HepG2 (cell line): Measurements from ENCODE around the gene DPH2. TPM values are rescaled to one million over a fixed set of nuclear protein-coding genes. Genes with fewer than 3 reads are reported as not detected.

ENCODE experiments used
- ATAC-seq: fragments of 200-7000 bp; cut with Tn5 transposase; 3 replicates; pipeline ENCODE4 v1.9.1; 2020; ENCODE audit warnings: mild to moderate bottlenecking, moderate library complexity
- BruUV-seq: library from RNA; stranded (reverse); fragments of 400-500 nt; replicated peaks from 2 replicates; lab custom pipeline; 2021; lab: Mats Ljungman, UMichigan
- CTCF ChIA-PET: fragments of 300-600 bp; formaldehyde crosslinking; extraction: SDS; loops from one replicate; lab custom pipeline; 2021; ENCODE audit warnings: low total read pairs, inconsistent platforms, low intra/inter-chr PET ratio; lab: Yijun Ruan, JAX
- POLR2A ChIA-PET: fragments of 350-600 bp; sonication (Branson Sonifier 250); formaldehyde crosslinking; loops from one replicate; lab custom pipeline; 2020; ENCODE audit warnings: antibody characterized with exemption, inconsistent platforms; lab: Yijun Ruan, JAX
- DNase-seq: peaks from one replicate; pipeline ENCODE4 v3.0.0-alpha.2; 2015; ENCODE audit warnings: low spot score
- FAIRE-seq: peaks from 3 replicates; lab custom pipeline; 2011; peaks lifted over from hg19 to GRCh38; lab: Jason Lieb, UNC
- H2AFZ ChIP-seq: one replicate; pipeline ENCODE4 v1.6.1; 2011; ENCODE audit warnings: low read length, inconsistent platforms
- H3K27ac ChIP-seq: fragments of 300-600 bp; 3 replicates; pipeline ENCODE4 v1.8.0; 2011; ENCODE audit warnings: mixed run types, mild to moderate bottlenecking, mixed read lengths, low read length, inconsistent platforms; ENCODE audit not compliant: insufficient read depth; ENCODE audit errors: extremely low read length
- H3K27me3 ChIP-seq, 2 experiments: fragments of 200-600 bp in 1 of 2; 2 replicates in 1 of 2; 3 replicates in 1 of 2; pipeline versions ENCODE4 v1.6.0 to v1.8.0; 2011; ENCODE audit warnings: low read length in 2 of 2, mild to moderate bottlenecking in 2 of 2, moderate library complexity in 2 of 2, inconsistent platforms in 1 of 2; ENCODE audit not compliant: insufficient read depth in 2 of 2, control insufficient read depth in 1 of 2
- H3K36me3 ChIP-seq, 2 experiments: fragments of 200-600 bp in 1 of 2; replicated peaks in 1 of 2; 2 replicates in 1 of 2; 3 replicates in 1 of 2; pipeline versions ENCODE4 v1.5.1 to v1.8.0; 2011; ENCODE audit warnings: low read length in 2 of 2, inconsistent platforms in 1 of 2; ENCODE audit not compliant: insufficient read depth in 2 of 2, control insufficient read depth in 1 of 2
- H3K4me1 ChIP-seq: 2 replicates; pipeline ENCODE4 v1.5.1; 2012; ENCODE audit warnings: low read length, inconsistent platforms; ENCODE audit not compliant: insufficient read depth
- H3K4me2 ChIP-seq: 2 replicates; pipeline ENCODE4 v1.6.0; 2011; ENCODE audit warnings: low read depth, low read length, inconsistent platforms
- H3K4me3 ChIP-seq, 3 experiments: fragments of 200-600 bp in 1 of 3; sonication (generic), shearing (Covaris generic) in 1 of 3; replicated peaks in 1 of 3; 2 replicates each; pipeline ENCODE4 v1.5.1; 2011 to 2016; ENCODE audit warnings: low read length in 3 of 3, inconsistent platforms in 2 of 3, low read depth in 2 of 3, mild to moderate bottlenecking in 2 of 3, control low read depth in 1 of 3, mixed read lengths in 1 of 3; ENCODE audit not compliant: insufficient read depth in 1 of 3
- H3K79me2 ChIP-seq: one replicate; pipeline ENCODE4 v1.6.1; 2011; ENCODE audit warnings: low read length, inconsistent platforms; ENCODE audit not compliant: insufficient read depth
- H3K9ac ChIP-seq: 2 replicates; pipeline ENCODE4 v1.6.0; 2011; ENCODE audit warnings: mild to moderate bottlenecking, low read depth, low read length, inconsistent platforms; ENCODE audit not compliant: insufficient read depth
- H3K9me3 ChIP-seq: 2 replicates; pipeline ENCODE4 v1.5.1; 2012; ENCODE audit warnings: mild to moderate bottlenecking, low read length
- H4K20me1 ChIP-seq: 2 replicates; pipeline ENCODE4 v1.6.0; 2011; ENCODE audit warnings: inconsistent platforms, mild to moderate bottlenecking, low read length, moderate library complexity; ENCODE audit not compliant: insufficient read depth
- DR1 ChIP-seq: sonication (generic); formaldehyde crosslinking; IDR thresholded peaks from 2 replicates; pipeline ENCODE4 v1.8.0; 2021; ENCODE audit warnings: mild to moderate bottlenecking, missing genetic modification reagents, inconsistent platforms
- KLF15 ChIP-seq: sonication (generic); formaldehyde crosslinking; IDR thresholded peaks from 2 replicates; pipeline ENCODE4 v1.8.1; 2023; ENCODE audit warnings: borderline replicate concordance, mild to moderate bottlenecking, inconsistent platforms, missing genetic modification reagents, mixed read lengths
- MED13 ChIP-seq: sonication (generic); formaldehyde crosslinking; IDR thresholded peaks from 2 replicates; pipeline ENCODE4 v1.5.0; 2020; ENCODE audit warnings: missing genetic modification reagents
- MYPOP ChIP-seq: sonication (generic); formaldehyde crosslinking; IDR thresholded peaks from 2 replicates; pipeline ENCODE4 v1.8.1; 2023; ENCODE audit warnings: mild to moderate bottlenecking, moderate library complexity, missing genetic modification reagents
- PAF1 ChIP-seq: IDR thresholded peaks from 2 replicates; pipeline ENCODE4 v1.6.1; 2016; ENCODE audit warnings: missing genetic modification reagents, missing compliant biosample characterization
- SALL1 ChIP-seq: sonication (generic); formaldehyde crosslinking; IDR thresholded peaks from 2 replicates; pipeline ENCODE4 v1.8.0; 2022; ENCODE audit warnings: mild to moderate bottlenecking, missing genetic modification reagents
- SUZ12 ChIP-seq: fragments of 150-350 bp; IDR thresholded peaks from 2 replicates; pipeline ENCODE4 v1.6.1; 2014; ENCODE audit warnings: low read depth, low read length
- TSC22D2 ChIP-seq: sonication (generic); formaldehyde crosslinking; IDR thresholded peaks from 2 replicates; pipeline ENCODE4 v1.5.1; 2020; ENCODE audit warnings: missing genetic modification reagents, mild to moderate bottlenecking, borderline replicate concordance
- YEATS4 ChIP-seq: sonication (generic); formaldehyde crosslinking; IDR thresholded peaks from 2 replicates; pipeline ENCODE4 v1.4.0; 2020; ENCODE audit warnings: missing genetic modification reagents, borderline replicate concordance
- ZFX ChIP-seq: sonication (generic); formaldehyde crosslinking; IDR thresholded peaks from 2 replicates; pipeline ENCODE4 v1.4.0; 2020; ENCODE audit warnings: mild to moderate bottlenecking, low read depth, missing genetic modification reagents, moderate library complexity
- ZFYVE20 ChIP-seq: sonication (generic); formaldehyde crosslinking; IDR thresholded peaks from 2 replicates; pipeline ENCODE4 v1.8.0; 2023; ENCODE audit warnings: low read depth, mild to moderate bottlenecking, moderate library complexity, missing genetic modification reagents, borderline replicate concordance
- ZNF10 ChIP-seq: sonication (generic); formaldehyde crosslinking; IDR thresholded peaks from 2 replicates; pipeline ENCODE4 v1.4.0; 2020; ENCODE audit warnings: mild to moderate bottlenecking, low read depth, missing genetic modification reagents, borderline replicate concordance
- ZNF225 ChIP-seq: sonication (generic); formaldehyde crosslinking; IDR thresholded peaks from 2 replicates; pipeline ENCODE4 v1.4.0; 2020; ENCODE audit warnings: mild to moderate bottlenecking, missing genetic modification reagents
- ZNF263 ChIP-seq: sonication (generic); formaldehyde crosslinking; IDR thresholded peaks from 2 replicates; pipeline ENCODE4 v1.4.0; 2020; ENCODE audit warnings: missing genetic modification reagents
- ZNF570 ChIP-seq: sonication (generic); formaldehyde crosslinking; IDR thresholded peaks from 2 replicates; pipeline ENCODE4 v1.4.0; 2020; ENCODE audit warnings: mild to moderate bottlenecking, missing genetic modification reagents, borderline replicate concordance
- ZNF766 ChIP-seq: sonication (generic); formaldehyde crosslinking; IDR thresholded peaks from 2 replicates; pipeline ENCODE4 v1.5.0; 2020; ENCODE audit warnings: missing genetic modification reagents, borderline replicate concordance
- ZNF770 ChIP-seq: sonication (generic); formaldehyde crosslinking; IDR thresholded peaks from 2 replicates; pipeline ENCODE4 v1.5.0; 2020; ENCODE audit warnings: mild to moderate bottlenecking, missing genetic modification reagents
- WGBS: methylation state at CpG from one replicate; pipeline ENCODE4 v1.1.6; 2017; ENCODE audit warnings: low lambda C conversion rate; 5-methylcytosine and 5-hydroxymethylcytosine counted together
- in situ Hi-C: cut with HindIII; loops from 2 replicates; pipeline ENCODE4 v1.10.0; 2017; ENCODE audit warnings: low pct_unique_long_range_greater_than_20kb; ENCODE audit not compliant: extremely low pct_ligation_motif_present
- intact Hi-C: fragments of 100-400 bp; cut with micrococcal nuclease; formaldehyde crosslinking; loops from one replicate; pipeline ENCODE4 v1.10.0; 2022; ENCODE audit not compliant: unreplicated experiment
- polyA plus RNA-seq, 8 experiments: library from polyadenylated mRNA; depleted of rRNA in 3 of 8; stranded (reverse) in 7 of 8; unstranded in 1 of 8; fragments of >200 nt; fragmentation: Illumina TruSeq in 4 of 8; extraction: Trizol in 4 of 8; gene quantifications; 2 replicates each; pipeline versions ENCODE4 v1.2.1 to v1.2.3, GENCODE V29; 2011 to 2016; ENCODE audit warnings: low read depth in 4 of 8, missing spikeins in 1 of 8, mixed read lengths in 1 of 8; ENCODE audit not compliant: insufficient read depth in 1 of 8
- total RNA-seq, 5 experiments: library from RNA; depleted of rRNA; stranded (reverse); fragments of >200 nt; fragmentation: Illumina TruSeq; extraction: Trizol; gene quantifications; 2 replicates each; pipeline ENCODE4 v1.2.3, GENCODE V29; 2016; ENCODE audit warnings: low read depth in 1 of 5
- TF ChIP-seq, protein P1 (sequence below): IDR thresholded peaks from 2 replicates; pipeline ENCODE4 v1.6.1; 2016; ENCODE audit warnings: missing compliant biosample characterization, missing genetic modification reagents, borderline replicate concordance
- TF ChIP-seq, protein P2 (sequence below): sonication (generic); formaldehyde crosslinking; IDR thresholded peaks from 2 replicates; pipeline ENCODE4 v1.5.0; 2020; ENCODE audit warnings: mild to moderate bottlenecking, missing genetic modification reagents

Gene DPH2
- total and polyA plus RNA-seq, 2 of the 13 experiments (the other 11 are each of a cell fraction or from before 2014, with no cell fraction given) = 32.2 to 38.3 TPM

- H2AFZ ChIP-seq = no peak overlapping the region
- WGBS = 3% methylated on average over 3 of the region's 3 CpGs
- H3K27me3 ChIP-seq = no peaks in the 10 kb centered on the region; a peak in 1 of 5 replicates
- peaks cover 27% of the 10 kb centered on the region for H3K4me1 ChIP-seq
- BruUV-seq = no TSS peak
- H4K20me1 ChIP-seq = no peaks in the 10 kb centered on the region
- ChIA-PET POLR2A (interaction anchor here (1.0 to 5.0 kb wide), 6 partner anchors 8 to 39 kb away, joined by 3 to 38 read pairs (median 9); partner anchors contain the start of genes ATP6V0B and DPH2), CTCF (no interaction called here)
- intact Hi-C loops = loop anchor here (1.0 to 5.0 kb wide), 2 partner anchors 21 to 241 kb away; partner anchors contain the start of gene ST3GAL3
- DNase-seq = peak; percentile 71
- peak overlapping the region; percentile 69 to 90 (median 79) for H3K4me3 ChIP-seq
- H3K27ac ChIP-seq = peak overlapping the region; percentile 93
- peak; percentile 61 for ATAC-seq
- peak; percentile 85 for FAIRE-seq
- H3K36me3 ChIP-seq = no peaks in the 10 kb centered on the region; a peak in 1 of 5 replicates
- H3K79me2 ChIP-seq = peaks cover 11% of the 10 kb centered on the region
- H3K9ac ChIP-seq = peak overlapping the region; percentile 94
- in situ Hi-C loops = no loop called here
- H3K4me2 ChIP-seq = peak overlapping the region; percentile 84
- no peaks in the 10 kb centered on the region for H3K9me3 ChIP-seq
- no peak for TF ChIP-seq ZNF570 (CRISPR knock-in tag)
- TF ChIP-seq MYPOP (CRISPR knock-in tag) = no peak
- no peak for TF ChIP-seq TSC22D2 (CRISPR knock-in tag)
- TF ChIP-seq ZNF10 (CRISPR knock-in tag) = no peak
- TF ChIP-seq SALL1 = 0 out of 2 replicates have a peak, but pooled peaks have one; percentile 12
- no peak for TF ChIP-seq ZNF770 (CRISPR knock-in tag)
- no peak for TF ChIP-seq DR1 (CRISPR knock-in tag)
- TF ChIP-seq, protein P1, sequence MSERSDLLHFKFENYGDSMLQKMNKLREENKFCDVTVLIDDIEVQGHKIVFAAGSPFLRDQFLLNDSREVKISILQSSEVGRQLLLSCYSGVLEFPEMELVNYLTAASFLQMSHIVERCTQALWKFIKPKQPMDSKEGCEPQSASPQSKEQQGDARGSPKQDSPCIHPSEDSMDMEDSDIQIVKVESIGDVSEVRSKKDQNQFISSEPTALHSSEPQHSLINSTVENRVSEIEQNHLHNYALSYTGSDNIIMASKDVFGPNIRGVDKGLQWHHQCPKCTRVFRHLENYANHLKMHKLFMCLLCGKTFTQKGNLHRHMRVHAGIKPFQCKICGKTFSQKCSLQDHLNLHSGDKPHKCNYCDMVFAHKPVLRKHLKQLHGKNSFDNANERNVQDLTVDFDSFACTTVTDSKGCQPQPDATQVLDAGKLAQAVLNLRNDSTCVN (CRISPR knock-in tag) = no peak
- TF ChIP-seq MED13 (CRISPR knock-in tag) = no peak
- peak; percentile 58 for TF ChIP-seq ZNF263 (CRISPR knock-in tag)
- TF ChIP-seq ZFYVE20 (CRISPR knock-in tag) = no peak
- no peak for TF ChIP-seq ZNF225
- no peak for TF ChIP-seq PAF1 (CRISPR knock-in tag)
- TF ChIP-seq SUZ12 = no peak
- no peak for TF ChIP-seq KLF15 (CRISPR knock-in tag)
- peak; percentile 28; the same call in 1 of the 2 replicates for TF ChIP-seq YEATS4 (CRISPR knock-in tag)
- no peak for TF ChIP-seq ZFX (CRISPR knock-in tag)
- TF ChIP-seq ZNF766 (CRISPR knock-in tag) = 0 out of 2 replicates have a peak, but pooled peaks have one; percentile 45
- TF ChIP-seq, protein P2, sequence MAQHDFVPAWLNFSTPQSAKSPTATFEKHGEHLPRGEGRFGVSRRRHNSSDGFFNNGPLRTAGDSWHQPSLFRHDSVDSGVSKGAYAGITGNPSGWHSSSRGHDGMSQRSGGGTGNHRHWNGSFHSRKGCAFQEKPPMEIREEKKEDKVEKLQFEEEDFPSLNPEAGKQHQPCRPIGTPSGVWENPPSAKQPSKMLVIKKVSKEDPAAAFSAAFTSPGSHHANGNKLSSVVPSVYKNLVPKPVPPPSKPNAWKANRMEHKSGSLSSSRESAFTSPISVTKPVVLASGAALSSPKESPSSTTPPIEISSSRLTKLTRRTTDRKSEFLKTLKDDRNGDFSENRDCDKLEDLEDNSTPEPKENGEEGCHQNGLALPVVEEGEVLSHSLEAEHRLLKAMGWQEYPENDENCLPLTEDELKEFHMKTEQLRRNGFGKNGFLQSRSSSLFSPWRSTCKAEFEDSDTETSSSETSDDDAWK (CRISPR knock-in tag) = no peak
These were observed 21.9 kb upstream of the DPH2 start for GRCh38 chr1:43947874-43948437.
